ENCODE data around the gene ZMYND8. TPM values are rescaled to one million over a fixed set of nuclear protein-coding genes. Genes with fewer than 3 reads are reported as not detected.
"Not testable (repeated sequence)": the region's sequence is repeated elsewhere in the genome, so short reads cannot be mapped to it uniquely, and the experiment has no call there.

ZMYND8 gene
- total and polyA plus RNA-seq, 11 donors: 11.3 to 46.4 (median 28.7) TPM

GRCh38 chr20:47392015-47392720, 35.7 kb upstream of the ZMYND8 start:
- ATAC-seq (peak in 3 of 4 donors; percentile 64 to 88 (median 86)), DNase-seq (peak in 1 of 5 donors; percentile 62)
- WGBS, 4 donors: 74 to 85% (median 84%) methylated on average over 7 of the region's 7 CpGs
- no peak for TF ChIP-seq CTCF (IDR thresholded peaks at IDR 0.05)
- no peak for TF ChIP-seq POLR2A (IDR thresholded peaks at IDR 0.05)
- no peak overlapping the region for H3K4me3 ChIP-seq
- H3K9me3 ChIP-seq: no peaks in the 10 kb centered on the region
- H3K27me3 ChIP-seq: no peaks in the 10 kb centered on the region
- no peaks in the 10 kb centered on the region for H3K36me3 ChIP-seq
- peak overlapping the region in 3 of 12 donors; percentile 27 to 65 (median 62) for H3K27ac ChIP-seq
- intact Hi-C loops (cut with DNase I): loop anchor here in 1 of 10 donors (10.0 kb wide), 1 partner anchor 113 kb away; the partner anchor contains the start of gene NCOA3
- peaks cover 0 to 13% (median 0%) of the 10 kb centered on the region in 12 donors for H3K4me1 ChIP-seq

DNA sequence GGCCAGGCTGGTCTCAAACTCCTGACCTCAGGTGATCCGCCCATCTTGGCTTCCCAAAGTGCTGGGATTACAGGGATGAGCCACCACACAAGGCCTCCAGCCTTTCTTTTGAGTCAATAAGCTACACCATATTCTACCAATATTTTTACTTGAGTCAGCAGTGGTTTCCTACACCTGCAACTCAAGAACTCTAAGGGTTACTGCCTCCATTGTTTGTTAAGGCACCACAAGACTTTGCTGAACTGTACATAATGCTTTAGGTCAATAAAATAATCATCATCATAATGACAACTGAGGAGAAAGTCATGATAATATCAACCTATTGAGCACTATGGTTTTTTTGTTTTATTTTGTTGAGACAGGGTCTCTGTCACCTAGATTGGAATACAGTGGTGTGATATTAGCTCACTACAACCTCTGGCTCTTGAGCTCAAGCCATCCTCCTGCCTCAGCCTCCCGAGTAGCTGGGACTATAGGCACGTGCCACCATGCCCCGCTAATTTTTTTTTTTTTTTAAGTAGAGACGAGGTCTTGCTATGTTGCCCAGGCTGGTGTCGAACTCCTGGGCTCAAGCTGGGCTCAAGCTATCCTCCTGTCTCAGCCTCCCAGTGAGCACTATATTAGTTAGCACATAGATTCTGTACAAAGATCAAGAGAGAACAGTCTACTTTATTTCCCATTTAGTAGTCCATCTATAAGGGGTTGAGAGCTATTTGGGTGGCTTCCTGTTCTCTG, 34.9 kb upstream of the ZMYND8 start:
- no peak overlapping the region for H3K4me3 ChIP-seq
- no peaks in the 10 kb centered on the region for H3K9me3 ChIP-seq
- intact Hi-C loops (cut with DNase I): loop anchor here in 1 of 10 donors (10.0 kb wide), 1 partner anchor 113 kb away; the partner anchor contains the start of gene NCOA3
- DNase-seq: no peak
- H3K4me1 ChIP-seq: peaks cover 0 to 13% (median 0%) of the 10 kb centered on the region in 12 donors
- 91 to 99% (median 98%) methylated on average over 6 of the region's 6 CpGs for WGBS, 4 donors
- TF ChIP-seq POLR2A (IDR thresholded peaks at IDR 0.05) (no peak), CTCF (IDR thresholded peaks at IDR 0.05) (no peak)
- H3K27me3 ChIP-seq: no peaks in the 10 kb centered on the region
- H3K36me3 ChIP-seq: no peaks in the 10 kb centered on the region
- peak overlapping the region in 2 of 12 donors; percentile 27 to 62 for H3K27ac ChIP-seq
- ATAC-seq: no peak

DNA sequence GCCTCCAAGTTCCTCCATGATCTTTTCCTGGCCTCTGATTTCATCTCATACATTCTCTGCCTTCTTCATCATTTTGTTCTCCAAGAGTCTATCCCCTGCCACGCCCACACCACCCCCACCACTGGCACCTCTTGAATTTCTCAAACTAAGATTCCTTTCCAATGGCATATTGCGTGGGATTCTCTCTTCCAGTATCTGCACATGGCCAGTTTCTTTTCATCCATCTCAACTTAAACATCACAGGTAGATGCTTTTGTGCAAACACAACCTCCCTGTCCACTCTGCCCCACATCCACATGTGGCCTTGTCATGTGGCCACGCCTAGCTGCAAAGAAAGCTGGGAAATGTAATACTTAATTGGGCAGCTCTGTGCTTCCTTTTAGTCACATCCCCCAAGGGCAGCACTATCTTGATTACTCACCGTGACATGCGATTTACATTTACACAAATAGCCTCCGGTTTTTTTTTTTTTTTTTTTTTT, 33.4 kb upstream of the ZMYND8 start:
- no peak for ATAC-seq
- intact Hi-C loops (cut with DNase I): loop anchor here in 6 of 10 donors (5.0 to 10.0 kb wide), 4 partner anchors 112 to 635 kb away; partner anchors contain the start of gene NCOA3 (in 3 of the 6)
- no peaks in the 10 kb centered on the region for H3K27me3 ChIP-seq
- H3K9me3 ChIP-seq: no peaks in the 10 kb centered on the region
- no peak overlapping the region for H3K27ac ChIP-seq
- no peak for TF ChIP-seq POLR2A (IDR thresholded peaks at IDR 0.05)
- TF ChIP-seq CTCF (IDR thresholded peaks at IDR 0.05): no peak
- H3K36me3 ChIP-seq: no peaks in the 10 kb centered on the region
- DNase-seq: no peak
- 82 to 88% (median 84%) methylated on average over 6 of the region's 6 CpGs for WGBS, 4 donors
- peaks cover 0 to 13% (median 0%) of the 10 kb centered on the region in 12 donors for H3K4me1 ChIP-seq
- no peak overlapping the region for H3K4me3 ChIP-seq

DNA sequence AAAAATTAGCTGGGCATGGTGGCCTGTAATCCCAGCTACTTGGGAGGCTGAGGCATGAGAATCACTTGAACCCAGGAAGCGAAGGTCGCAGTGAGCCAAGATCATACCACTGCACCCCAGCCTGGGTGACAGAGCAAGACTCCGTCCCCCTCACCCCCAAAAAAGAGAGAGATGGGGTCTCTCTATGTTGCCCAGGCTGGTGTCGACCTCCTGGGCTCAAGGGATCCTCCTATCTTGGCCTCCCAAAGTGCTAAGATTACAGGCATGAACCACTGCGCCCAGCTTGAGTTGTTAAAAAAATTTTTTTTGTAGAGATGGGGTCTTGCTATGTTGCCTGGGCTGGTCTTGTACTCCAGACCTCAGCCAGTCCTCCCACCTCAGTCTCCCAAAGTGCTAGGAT, 29.5 kb upstream of the ZMYND8 start:
- intact Hi-C loops (cut with DNase I): loop anchor here in 8 of 10 donors (2.0 to 10.0 kb wide), 11 partner anchors 107 to 631 kb away; partner anchors contain the start of gene NCOA3 (in 2 of the 8)
- DNase-seq, H3K27me3 ChIP-seq, H3K9me3 ChIP-seq, H3K36me3 ChIP-seq, H3K4me3 ChIP-seq, ATAC-seq: not testable (repeated sequence)
- peaks cover 0 to 22% (median 13%) of the 10 kb centered on the region in 12 donors for H3K4me1 ChIP-seq
- 95 to 99% (median 98%) methylated on average over 5 of the region's 5 CpGs for WGBS, 4 donors
- H3K27ac ChIP-seq: peak overlapping the region in 1 of 12 donors; percentile 24

Data from heart left ventricle (tissue), 16 donors.